Tibial nerve (tissue), 4 donors: ENCODE measurements around the gene EIF2AK3. TPM values are rescaled to one million over a fixed set of nuclear protein-coding genes. Genes with fewer than 3 reads are reported as not detected.
"Not testable (repeated sequence)": the region's sequence is repeated elsewhere in the genome, so short reads cannot be mapped to it uniquely, and the experiment has no call there.

Experiments used
- DNase-seq, 2 donors: peaks; one replicate each; pipeline ENCODE4 v3.0.0-alpha.2; 2019; ENCODE audit warnings: low spot score in 2 of 2
- H3K27ac ChIP-seq, 4 donors: fragments of 200-600 bp; sonication (generic) in 3 of 4; one replicate each; pipeline ENCODE4 v1.5.1; 2017 to 2019; ENCODE audit warnings: mild to moderate bottlenecking in 1 of 4
- H3K27me3 ChIP-seq, 2 donors: fragments of 200-600 bp; sonication (generic) in 1 of 2; one replicate each; pipeline versions ENCODE4 v1.5.1 to v1.6.0; 2017 to 2019
- H3K36me3 ChIP-seq, 3 donors: fragments of 200-600 bp; sonication (generic); one replicate each; pipeline ENCODE4 v1.5.1; 2018 to 2019
- H3K4me1 ChIP-seq, 4 donors: fragments of 200-600 bp; sonication (generic) in 3 of 4; one replicate each; pipeline ENCODE4 v1.5.1; 2017 to 2019
- H3K4me3 ChIP-seq, 4 donors: fragments of 200-600 bp; sonication (generic) in 3 of 4; one replicate each; pipeline ENCODE4 v1.5.1; 2017 to 2019; ENCODE audit warnings: mild to moderate bottlenecking in 1 of 4, moderate library complexity in 1 of 4
- H3K9me3 ChIP-seq, 4 donors: fragments of 200-600 bp; sonication (generic) in 3 of 4; one replicate each; pipeline ENCODE4 v1.5.1; 2017 to 2019
- CTCF ChIP-seq, 5 experiments: fragments of 200-600 bp in 3 of 5; fragments of 450-650 bp in 2 of 5; sonication (generic) in 3 of 5; IDR thresholded peaks; one replicate each; pipeline ENCODE4 v1.5.1; 2016 to 2019; ENCODE audit warnings: antibody characterized with exemption in 5 of 5, mild to moderate bottlenecking in 3 of 5, moderate library complexity in 2 of 5
- EP300 ChIP-seq, 2 donors: sonication (generic); formaldehyde crosslinking; IDR thresholded peaks; one replicate each; pipeline ENCODE4 v1.6.1; 2017; ENCODE audit warnings: antibody characterized with exemption in 2 of 2, mild to moderate bottlenecking in 1 of 2
- POLR2A ChIP-seq, 2 donors: fragments of 450-650 bp; IDR thresholded peaks; one replicate each; pipeline ENCODE4 v1.6.1; 2017; ENCODE audit warnings: antibody characterized with exemption in 2 of 2, mild to moderate bottlenecking in 2 of 2, moderate library complexity in 2 of 2
- WGBS, 2 donors: methylation state at CpG; one replicate each; pipeline ENCODE4 v1.1.5; 2018; 5-methylcytosine and 5-hydroxymethylcytosine counted together
- total RNA-seq, 4 donors: library from RNA; depleted of rRNA; stranded (reverse); fragments of >200 nt; gene quantifications; one replicate each; pipeline ENCODE4 v1.1.0, GENCODE V29; 2016

Gene EIF2AK3
- total RNA-seq, 4 donors from 2014 or later = 19.8 to 29.1 (median 25.9) TPM

- Histone ChIP-seq H3K36me3 (peaks cover 0 to 13% (median 0%) of the 10 kb centered on the region in 3 donors), H3K4me3 (no peak overlapping the region), H3K4me1 (peaks cover 0 to 3% (median 0%) of the 10 kb centered on the region in 4 donors), H3K9me3 (no peaks in the 10 kb centered on the region), H3K27me3 (peaks cover 0 to 24% of the 10 kb centered on the region in 2 donors), H3K27ac (no peak overlapping the region)
- TF ChIP-seq POLR2A (IDR thresholded peaks at IDR 0.05) = no peak
- no peak for TF ChIP-seq CTCF (IDR thresholded peaks at IDR 0.05)
- TF ChIP-seq EP300 (IDR thresholded peaks at IDR 0.05) = no peak
- no peak for DNase-seq
- WGBS, 2 donors = 7 to 15% methylated on average over 33 to 36 of the region's 36 CpGs
Observed at GRCh38 chr2:88549616-88550292, 77.5 kb downstream of the EIF2AK3 start.

DNA sequence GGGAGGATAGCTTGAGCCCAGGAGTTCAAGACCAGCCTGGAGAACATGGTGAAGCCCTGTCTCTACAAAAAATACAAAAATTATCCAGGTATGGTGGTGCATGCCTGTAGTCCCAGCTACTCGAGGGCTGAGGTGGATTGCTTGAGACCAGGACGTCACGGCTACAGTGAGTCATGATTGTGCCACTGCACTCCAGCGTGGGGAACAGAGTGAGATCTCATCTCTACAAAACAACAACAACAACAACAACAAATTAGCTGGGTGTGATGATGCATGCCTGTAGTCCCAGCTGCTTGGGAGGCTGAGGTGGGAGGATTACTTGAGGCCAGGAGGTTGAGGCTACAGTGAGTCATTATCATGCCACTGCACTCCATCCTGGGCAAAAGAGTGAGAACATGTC, 81.0 kb downstream of the EIF2AK3 start:
- H3K9me3 ChIP-seq, DNase-seq, H3K27ac ChIP-seq, H3K36me3 ChIP-seq, H3K4me3 ChIP-seq, H3K4me1 ChIP-seq: not testable (repeated sequence)
- peaks cover 0 to 24% of the 10 kb centered on the region in 2 donors for H3K27me3 ChIP-seq
- 85 to 97% methylated on average over 4 of the region's 4 CpGs for WGBS, 2 donors

- WGBS, 2 donors = 84 to 86% methylated on average over 5 of the region's 5 CpGs
- Histone ChIP-seq H3K36me3 (no peaks in the 10 kb centered on the region), H3K27ac (no peak overlapping the region), H3K27me3 (peaks cover 0 to 18% of the 10 kb centered on the region in 2 donors), H3K4me1 (peaks cover 0 to 3% (median 0%) of the 10 kb centered on the region in 4 donors), H3K9me3 (no peaks in the 10 kb centered on the region), H3K4me3 (no peak overlapping the region)
- no peak for DNase-seq
- TF ChIP-seq EP300 (IDR thresholded peaks at IDR 0.05) = no peak
- no peak for TF ChIP-seq CTCF (IDR thresholded peaks at IDR 0.05)
- no peak for TF ChIP-seq POLR2A (IDR thresholded peaks at IDR 0.05)
Observed at GRCh38 chr2:88545118-88545517, 82.1 kb downstream of the EIF2AK3 start.

- no peak for TF ChIP-seq CTCF (IDR thresholded peaks at IDR 0.05)
- no peak for TF ChIP-seq POLR2A (IDR thresholded peaks at IDR 0.05)
- TF ChIP-seq EP300 (IDR thresholded peaks at IDR 0.05) = no peak
- Histone ChIP-seq H3K27me3 (peaks cover 0 to 3% of the 10 kb centered on the region in 2 donors), H3K4me1 (no peaks in the 10 kb centered on the region), H3K27ac (no peak overlapping the region), H3K36me3 (no peaks in the 10 kb centered on the region), H3K4me3 (no peak overlapping the region), H3K9me3 (no peaks in the 10 kb centered on the region)
- 70 to 76% methylated on average over 6 of the region's 6 CpGs for WGBS, 2 donors
- DNase-seq = no peak
Observed at GRCh38 chr2:88543541-88544057, 83.7 kb downstream of the EIF2AK3 start.

DNA sequence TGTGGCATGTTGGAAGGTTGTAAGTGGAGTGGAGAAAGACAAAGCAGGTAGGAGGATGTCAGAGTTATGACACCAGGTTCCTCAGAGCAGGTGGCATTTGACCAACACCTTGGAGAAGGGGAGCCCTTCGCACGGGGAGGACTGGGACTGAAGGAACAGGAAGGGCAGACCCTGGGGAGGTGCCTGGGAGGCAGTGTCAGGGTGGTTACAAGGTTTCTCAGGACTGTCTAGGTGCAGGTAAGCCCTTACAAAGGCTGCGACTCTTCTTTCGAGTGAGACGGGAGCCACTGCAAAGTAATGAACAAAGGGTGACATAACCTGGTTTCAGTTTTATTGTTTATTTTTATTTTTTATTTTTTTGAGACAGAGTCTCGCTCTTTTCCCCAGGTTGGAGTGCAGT, 84.6 kb downstream of the EIF2AK3 start:
- Histone ChIP-seq H3K4me1 (no peaks in the 10 kb centered on the region), H3K27ac (no peak overlapping the region), H3K27me3 (no peaks in the 10 kb centered on the region), H3K4me3 (no peak overlapping the region), H3K9me3 (no peaks in the 10 kb centered on the region), H3K36me3 (no peaks in the 10 kb centered on the region)
- TF ChIP-seq POLR2A (IDR thresholded peaks at IDR 0.05) (no peak), EP300 (IDR thresholded peaks at IDR 0.05) (no peak), CTCF (IDR thresholded peaks at IDR 0.05) (no peak)
- no peak for DNase-seq
- 82 to 86% methylated on average over 6 of the region's 6 CpGs for WGBS, 2 donors
